HCT116 (cell line): ENCODE measurements around the gene GLIPR2. TPM values are rescaled to one million over a fixed set of nuclear protein-coding genes. Genes with fewer than 3 reads are reported as not detected.

Experiments
- ATAC-seq: fragments of 200-7000 bp; cut with Tn5 transposase; 2 replicates; pipeline ENCODE4 v1.9.1; 2020; ENCODE audit warnings: mild to moderate bottlenecking, moderate library complexity
- BruUV-seq: library from RNA; stranded (reverse); fragments of 400-500 nt; replicated peaks from 2 replicates; lab custom pipeline; 2021; lab: Mats Ljungman, UMichigan
- CTCF ChIA-PET: fragments of 300-600 bp; sonication (Branson Sonifier 250); formaldehyde crosslinking; loops from one replicate; lab custom pipeline; 2021; ENCODE audit warnings: antibody characterized with exemption; lab: Charles Lee
- POLR2A ChIA-PET: fragments of 300-600, 350-600 bp; sonication (Branson Sonifier 250); formaldehyde crosslinking; loops from one replicate; lab custom pipeline; 2021; ENCODE audit warnings: antibody characterized with exemption; lab: Charles Lee
- RAD21 ChIA-PET, 2 experiments: fragments of 300-600 bp; sonication (Branson Sonifier 250); formaldehyde crosslinking; loops; one replicate each; lab custom pipeline; 2023; ENCODE audit warnings: low total read pairs in 2 of 2; ENCODE audit not compliant: uncharacterized antibody in 2 of 2, unreplicated experiment in 2 of 2, low non-redundant PET in 1 of 2; lab: Charles Lee
- DNase-seq: peaks from one replicate; pipeline ENCODE4 v3.0.0-alpha.2; 2010; ENCODE audit warnings: low read depth, low spot score
- H2AFZ ChIP-seq: fragments of 200-600 bp; shearing (Covaris generic), sonication (generic); 2 replicates; pipeline ENCODE4 v1.6.1; 2017; ENCODE audit warnings: low read depth, mixed run types, mixed read lengths, antibody characterized with exemption, low read length; ENCODE audit not compliant: poor library complexity, severe bottlenecking
- H3K27ac ChIP-seq: 2 replicates; pipeline ENCODE4 v1.5.1; 2012; ENCODE audit warnings: low read depth, low read length
- H3K27me3 ChIP-seq: fragments of 200-600 bp; sonication (generic); 2 replicates; pipeline ENCODE4 v1.6.1; 2016; ENCODE audit warnings: mixed run types, low read length, mixed read lengths; ENCODE audit not compliant: insufficient read depth
- H3K36me3 ChIP-seq, 2 experiments: fragments of 200-500 bp in 1 of 2; fragments of 200-600 bp in 1 of 2; sonication (Bioruptor generic) in 1 of 2; sonication (generic) in 1 of 2; 2 replicates each; pipeline versions ENCODE4 v1.5.1 to v1.6.1; 2014 to 2016; ENCODE audit warnings: low read length in 2 of 2, inconsistent platforms in 1 of 2, mixed read lengths in 1 of 2, mixed run types in 1 of 2; ENCODE audit not compliant: insufficient read depth in 2 of 2, control insufficient read depth in 1 of 2
- H3K4me1 ChIP-seq, 2 experiments: fragments of 200-600 bp in 1 of 2; sonication (generic) in 1 of 2; 2 replicates each; pipeline versions ENCODE4 v1.5.1 to v1.6.1; 2012 to 2017; ENCODE audit warnings: low read length in 2 of 2, inconsistent platforms in 1 of 2, mild to moderate bottlenecking in 1 of 2, mixed read lengths in 1 of 2, mixed run types in 1 of 2, moderate library complexity in 1 of 2; ENCODE audit not compliant: insufficient read depth in 2 of 2, control insufficient read depth in 1 of 2
- H3K4me2 ChIP-seq: fragments of 200-600 bp; sonication (generic); 2 replicates; pipeline ENCODE4 v1.6.1; 2017; ENCODE audit warnings: mixed run types, low read length, mixed read lengths
- H3K4me3 ChIP-seq, 2 experiments: fragments of 200-600 bp in 1 of 2; sonication (generic) in 1 of 2; replicated peaks in 1 of 2; 2 replicates each; pipeline ENCODE4 v1.5.1; 2011 to 2016; ENCODE audit warnings: low read length in 2 of 2, control low read depth in 1 of 2, low read depth in 1 of 2, mild to moderate bottlenecking in 1 of 2, mixed read lengths in 1 of 2, mixed run types in 1 of 2
- H3K79me2 ChIP-seq: fragments of 200-600 bp; sonication (generic); 2 replicates; pipeline ENCODE4 v1.6.1; 2017; ENCODE audit warnings: mild to moderate bottlenecking, mixed run types, low read length, moderate library complexity, mixed read lengths; ENCODE audit not compliant: insufficient read depth
- H3K9ac ChIP-seq: fragments of 200-600 bp; sonication (generic); 2 replicates; pipeline ENCODE4 v1.6.1; 2016; ENCODE audit warnings: low read length, mixed read lengths
- H3K9me2 ChIP-seq: fragments of 200-600 bp; sonication (generic), shearing (Covaris generic); 2 replicates; pipeline ENCODE4 v1.6.1; 2017; ENCODE audit warnings: mixed run types, mild to moderate bottlenecking, moderate library complexity; ENCODE audit not compliant: insufficient read depth
- H3K9me3 ChIP-seq, 2 experiments: fragments of 200-500 bp in 1 of 2; fragments of 200-600 bp in 1 of 2; sonication (Bioruptor generic) in 1 of 2; sonication (generic) in 1 of 2; 2 replicates each; pipeline ENCODE4 v1.6.1; 2014 to 2017; ENCODE audit warnings: low read length in 2 of 2, mixed read lengths in 2 of 2, inconsistent platforms in 1 of 2, low read depth in 1 of 2, mild to moderate bottlenecking in 1 of 2, mixed run types in 1 of 2, moderate library complexity in 1 of 2; ENCODE audit not compliant: control insufficient read depth in 1 of 2, insufficient read depth in 1 of 2
- H4K20me1 ChIP-seq: fragments of 200-600 bp; sonication (generic), shearing (Covaris generic); 2 replicates; pipeline ENCODE4 v1.6.1; 2017; ENCODE audit warnings: mixed run types, mild to moderate bottlenecking, moderate library complexity; ENCODE audit not compliant: insufficient read depth
- ATF3 ChIP-seq: IDR thresholded peaks from 2 replicates; pipeline ENCODE4 v1.6.1; 2012
- CBX3 ChIP-seq: IDR thresholded peaks from 2 replicates; pipeline ENCODE4 v1.6.1; 2012; ENCODE audit warnings: low read depth
- CTCF ChIP-seq, 3 experiments: fragments of 200-600 bp in 1 of 3; sonication (generic) in 1 of 3; IDR thresholded peaks in 2 of 3; conservative IDR thresholded peaks in 1 of 3; 2 replicates each; pipeline ENCODE4 v1.5.1; 2012 to 2017; ENCODE audit warnings: low read depth in 2 of 3, low read length in 2 of 3, antibody characterized with exemption in 1 of 3, borderline replicate concordance in 1 of 3, control low read depth in 1 of 3, mild to moderate bottlenecking in 1 of 3, mixed read lengths in 1 of 3, mixed run types in 1 of 3, moderate library complexity in 1 of 3; ENCODE audit not compliant: insufficient read depth in 1 of 3
- EGR1 ChIP-seq: IDR thresholded peaks from 2 replicates; pipeline ENCODE4 v1.6.1; 2012; ENCODE audit warnings: low read depth
- ELF1 ChIP-seq: IDR thresholded peaks from 2 replicates; pipeline ENCODE4 v1.6.1; 2012; ENCODE audit warnings: low read depth, borderline replicate concordance
- EZH2 ChIP-seq: fragments of 200-600 bp; sonication (generic); IDR thresholded peaks from 2 replicates; pipeline ENCODE4 v1.6.1; 2017; ENCODE audit warnings: antibody characterized with exemption, mixed run types
- EZH2phosphoT487 ChIP-seq: fragments of 200-600 bp; IDR thresholded peaks from 2 replicates; pipeline ENCODE4 v1.6.1; 2018; ENCODE audit warnings: antibody characterized with exemption, borderline replicate concordance
- JUND ChIP-seq: IDR thresholded peaks from 2 replicates; pipeline ENCODE4 v1.6.1; 2012
- MAX ChIP-seq: IDR thresholded peaks from 2 replicates; pipeline ENCODE4 v1.6.1; 2012
- POLR2A ChIP-seq: IDR thresholded peaks from 2 replicates; pipeline ENCODE4 v1.7.0; 2011; ENCODE audit warnings: borderline replicate concordance; ENCODE audit not compliant: insufficient read depth, insufficient read length; ENCODE audit errors: extremely low read depth
- POLR2AphosphoS5 ChIP-seq: IDR thresholded peaks from 2 replicates; pipeline ENCODE4 v1.6.1; 2011; ENCODE audit warnings: mild to moderate bottlenecking, low read depth, low read length, moderate library complexity
- RAD21 ChIP-seq: IDR thresholded peaks from 2 replicates; pipeline ENCODE4 v1.6.1; 2012; ENCODE audit warnings: low read depth, mild to moderate bottlenecking
- REST ChIP-seq: IDR thresholded peaks from 2 replicates; pipeline ENCODE4 v1.6.1; 2012; ENCODE audit warnings: low read depth
- SIN3A ChIP-seq: IDR thresholded peaks from 2 replicates; pipeline ENCODE4 v1.6.1; 2012; ENCODE audit warnings: low read depth
- SRF ChIP-seq: IDR thresholded peaks from 2 replicates; pipeline ENCODE4 v1.6.1; 2012; ENCODE audit warnings: low read depth
- TCF7L2 ChIP-seq: IDR thresholded peaks from 2 replicates; pipeline ENCODE4 v1.7.0; 2011; ENCODE audit warnings: borderline replicate concordance, inconsistent platforms; ENCODE audit not compliant: insufficient read depth, insufficient read length; ENCODE audit errors: extremely low read depth
- YY1 ChIP-seq: IDR thresholded peaks from 2 replicates; pipeline ENCODE4 v1.6.1; 2011; ENCODE audit warnings: low read length, low read depth, moderate library complexity, mild to moderate bottlenecking; ENCODE audit not compliant: insufficient replicate concordance; ENCODE audit errors: extremely low read depth
- ZBTB33 ChIP-seq: IDR thresholded peaks from 2 replicates; pipeline ENCODE4 v1.6.1; 2011; ENCODE audit warnings: mild to moderate bottlenecking, low read length, moderate library complexity; ENCODE audit not compliant: insufficient replicate concordance; ENCODE audit errors: extremely low read depth
- ZFX ChIP-seq: fragments of 450-650 bp; IDR thresholded peaks from 2 replicates; pipeline ENCODE4 v1.6.1; 2017
- ZNF274 ChIP-seq: fragments of 200-500 bp; sonication (Bioruptor generic); IDR thresholded peaks from 2 replicates; pipeline ENCODE4 v1.6.1; 2014; ENCODE audit warnings: mild to moderate bottlenecking, low read depth, low read length, inconsistent platforms
- intact Hi-C: fragments of 100-400 bp; cut with micrococcal nuclease; formaldehyde crosslinking; loops from 2 replicates; pipeline ENCODE4 v1.10.0; 2022
- total RNA-seq: library from RNA; stranded (reverse); gene quantifications from one replicate; pipeline ENCODE4 v1.2.1, GENCODE V29; 2021; ENCODE audit not compliant: unreplicated experiment

The GLIPR2 gene
- total RNA-seq, 1 experiment from 2014 or later: 14.5 TPM

GRCh38 chr9:36210722-36211121 lies 74.2 kb downstream of the GLIPR2 start:
- Histone ChIP-seq H3K4me2 (no peak overlapping the region), H3K27ac (no peak overlapping the region), H3K4me3 (no peak overlapping the region), H2AFZ (no peak overlapping the region), H3K79me2 (peaks cover 74% of the 10 kb centered on the region), H3K9me2 (no peaks in the 10 kb centered on the region), H3K4me1 (no peaks in the 10 kb centered on the region), H3K36me3 (peaks cover 51 to 52% of the 10 kb centered on the region in 2 experiments), H3K9ac (no peak overlapping the region), H3K27me3 (no peaks in the 10 kb centered on the region), H3K9me3 (no peaks in the 10 kb centered on the region), H4K20me1 (0 out of 2 replicates have a peak, but pooled peaks cover 3% of the 10 kb centered on the region)
- TF ChIP-seq YY1 (no peak), ELF1 (no peak), RAD21 (no peak), CTCF (IDR thresholded peaks at IDR 0.05 in 2 of 3, conservative IDR thresholded peaks at IDR 0.05 in 1 of 3; ENCODE audit: borderline replicate concordance in 1 of 3, insufficient read depth in 1 of 3, low read depth in 2 of 3, low read length in 2 of 3) (no peak), EZH2 (no peak), POLR2AphosphoS5 (no peak), SRF (no peak), EGR1 (no peak), ATF3 (no peak), TCF7L2 (no peak), ZBTB33 (no peak), MAX (no peak), ZNF274 (no peak), ZFX (no peak), POLR2A (no peak), JUND (no peak), EZH2phosphoT487 (no peak), CBX3 (no peak), REST (no peak), SIN3A (no peak)
- ChIA-PET RAD21 (no interaction called here), CTCF (no interaction called here), POLR2A (no interaction called here)
- DNase-seq (no peak), ATAC-seq (no peak)
- no TSS peak for BruUV-seq
- intact Hi-C loops: no loop called here
